HG02623 (cell line): Measurements from ENCODE around the gene ATF4.
"Not testable (repeated sequence)": the region's sequence is repeated elsewhere in the genome, so short reads cannot be mapped to it uniquely, and the experiment has no call there.

Experiments used
- ATAC-seq: cut with Tn5 transposase; IDR thresholded peaks from one replicate; pipeline ENCODE4 v1.9.1; 2021; ENCODE audit warnings: moderate library complexity; ENCODE audit not compliant: unreplicated experiment

ATF4 gene

DNA sequence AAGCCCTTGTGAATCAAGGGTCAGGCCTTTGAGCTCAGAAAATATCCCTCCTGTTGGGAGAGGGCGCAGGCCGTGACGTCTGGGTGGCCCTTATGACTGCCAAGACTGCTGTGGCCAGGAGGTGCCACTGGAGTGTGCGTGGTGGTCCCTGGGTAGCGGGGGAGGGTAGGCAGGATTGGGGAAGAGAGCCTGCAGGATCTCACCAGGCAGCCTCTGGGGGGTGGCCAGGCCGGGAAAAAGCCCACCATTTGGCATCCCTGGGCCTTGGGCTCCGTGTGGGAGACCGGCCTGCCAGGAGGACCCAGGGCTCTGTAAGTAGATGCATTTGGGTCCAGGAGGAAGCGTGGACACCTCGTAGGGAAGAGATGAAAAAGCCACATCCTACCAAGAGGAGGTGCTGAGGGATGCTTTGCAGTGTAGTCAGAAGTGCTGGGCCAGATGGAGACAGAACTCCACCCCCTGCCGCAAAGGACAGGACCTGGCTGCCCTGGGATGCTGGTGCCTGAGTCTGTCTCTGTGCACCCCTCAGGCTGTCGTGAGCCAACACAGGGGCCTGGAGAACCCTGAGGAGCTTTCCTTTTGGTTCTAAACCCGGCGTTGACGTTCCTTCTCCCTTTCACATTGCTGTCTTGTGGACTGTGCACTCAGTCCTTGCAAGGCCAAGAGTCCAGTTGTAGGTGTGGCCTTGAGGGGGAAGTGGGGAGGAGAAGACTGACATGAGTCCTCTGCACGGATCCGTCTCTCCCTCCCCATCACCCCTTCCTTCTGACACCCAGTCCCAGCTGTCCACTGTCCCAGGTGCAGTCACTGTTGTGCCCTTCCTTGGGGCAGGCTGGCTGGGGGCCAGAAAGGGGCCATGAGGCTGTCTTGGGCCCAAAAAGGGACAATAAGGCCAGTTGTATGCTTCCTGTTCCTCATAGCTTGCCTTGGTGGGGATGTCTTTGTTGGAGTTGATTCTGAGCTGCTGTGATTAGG is 31.0 kb upstream of the ATF4 start:
- ATAC-seq = no peak

DNA sequence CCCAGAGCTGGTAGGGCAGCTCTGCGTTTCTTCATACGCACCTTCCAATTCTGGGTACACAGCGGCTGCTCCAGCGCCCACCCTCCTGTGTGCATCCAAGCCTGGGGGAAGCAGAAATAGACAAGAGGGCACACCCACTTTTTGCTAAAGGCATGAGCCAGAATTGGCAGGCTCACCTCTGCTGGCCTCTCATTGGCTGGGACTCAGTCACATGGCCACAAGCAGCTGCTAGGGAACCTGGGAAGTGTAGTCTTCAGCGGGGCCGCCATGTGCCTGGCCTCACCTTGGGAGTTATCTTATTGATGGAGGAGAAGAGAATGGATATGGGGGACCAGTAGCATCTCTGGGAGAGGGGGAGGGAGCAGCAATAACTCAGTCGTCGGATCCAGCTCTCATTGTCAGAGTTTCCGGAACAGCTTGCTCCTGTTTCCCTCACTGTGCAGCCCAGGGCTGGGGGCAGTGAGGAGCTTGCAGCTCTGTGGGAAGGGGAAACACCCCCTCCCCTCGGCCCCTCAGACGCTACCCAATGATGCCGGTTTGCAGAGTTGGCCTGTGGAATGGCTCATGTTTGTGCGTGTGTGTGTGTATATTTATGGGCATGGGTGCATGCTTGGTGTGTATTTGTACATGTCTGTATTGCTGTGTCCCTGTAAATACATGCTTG is 30.1 kb upstream of the ATF4 start:
- ATAC-seq = peak; percentile 81

DNA sequence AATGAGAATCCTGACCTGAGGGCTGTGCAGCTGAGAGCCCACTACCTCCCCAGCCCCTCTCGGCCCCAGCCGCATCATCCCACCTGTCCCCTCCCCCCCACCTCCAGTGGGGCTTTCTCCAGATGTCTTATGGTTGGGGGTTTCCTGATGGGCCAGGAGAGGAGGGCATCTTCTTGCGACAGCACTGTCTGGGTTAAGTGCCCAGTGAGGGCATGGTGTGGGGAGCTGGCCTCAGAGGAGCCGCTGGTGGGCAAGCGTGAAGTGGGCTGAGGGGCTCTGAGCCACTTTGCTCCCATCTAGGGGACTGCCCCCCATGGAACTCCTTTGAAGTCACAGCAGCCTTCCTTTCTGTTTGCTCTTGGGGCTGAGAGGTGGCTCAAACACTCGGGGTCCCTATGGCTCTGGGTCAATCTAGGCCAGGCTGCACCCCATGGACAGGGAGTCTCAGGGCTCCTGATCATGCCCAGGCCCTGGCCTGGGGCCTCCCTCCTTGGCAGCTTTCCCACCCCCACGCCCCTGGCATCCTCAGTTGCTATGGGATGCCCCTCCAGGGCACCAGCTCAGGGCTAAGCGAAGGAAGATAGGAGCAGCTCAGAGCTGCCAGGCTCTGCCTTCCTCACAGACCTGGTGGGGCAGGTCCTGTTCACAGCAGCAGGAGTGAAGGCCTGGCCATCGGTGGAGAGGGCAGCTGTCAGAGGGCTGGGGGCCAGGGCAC is 29.2 kb upstream of the ATF4 start:
- ATAC-seq = no peak

DNA sequence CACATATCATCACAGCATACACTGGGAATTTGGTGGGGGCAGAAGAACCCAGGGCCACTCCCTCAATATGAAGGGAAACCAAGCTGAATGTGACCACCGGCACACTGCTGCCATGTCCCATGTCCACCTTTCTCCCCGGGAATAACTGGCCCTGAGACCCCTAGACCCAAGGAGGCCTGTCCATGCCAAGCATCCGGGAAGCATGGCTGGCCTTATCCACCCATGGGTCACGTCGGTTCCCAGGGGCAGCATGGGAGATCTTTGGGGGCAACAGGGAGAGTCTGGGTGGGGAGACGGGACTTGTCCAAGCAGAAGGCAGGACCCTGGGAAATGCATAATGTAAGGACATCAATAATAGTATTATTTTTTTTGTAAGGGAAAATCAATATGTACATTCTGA is 28.7 kb upstream of the ATF4 start:
- ATAC-seq = no peak

DNA sequence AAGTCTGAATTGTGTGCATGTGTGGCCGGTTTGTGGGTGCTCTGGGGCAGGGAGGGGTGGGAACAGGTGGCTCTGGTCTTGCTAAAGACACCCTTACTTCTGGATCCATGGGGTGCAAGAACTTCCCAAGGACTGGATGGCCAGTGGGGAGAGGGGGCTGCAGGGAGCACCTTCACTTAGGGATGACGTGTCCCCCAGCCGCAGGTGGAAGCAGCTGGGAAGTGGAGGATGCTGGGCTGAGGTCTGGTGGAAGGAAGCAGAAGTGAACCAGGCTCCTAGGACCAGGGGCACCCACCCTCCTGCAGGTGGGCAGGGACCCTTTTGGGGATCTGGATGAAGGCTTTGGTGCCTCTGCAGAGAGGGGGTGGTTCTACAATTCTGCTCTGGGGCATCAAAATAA is 28.2 kb upstream of the ATF4 start:
- no peak for ATAC-seq

DNA sequence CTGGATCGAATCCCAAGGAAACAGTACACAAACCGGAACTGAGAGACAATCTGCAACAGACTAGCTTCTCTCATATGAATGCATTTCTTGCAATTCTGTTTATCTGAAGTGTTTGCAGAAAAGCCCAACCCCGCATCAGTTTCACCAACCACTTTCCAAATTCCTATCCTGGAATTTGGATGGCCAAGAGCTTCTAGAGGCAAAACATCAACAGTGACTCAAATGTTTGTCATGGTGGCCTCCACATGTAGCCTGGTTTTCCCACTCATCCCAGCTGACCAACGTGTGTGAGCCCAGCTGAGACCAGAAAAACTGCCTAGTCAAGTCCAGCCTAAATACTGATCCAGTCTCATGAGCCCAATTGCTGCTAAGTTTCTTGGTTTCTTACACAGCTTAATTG is 26.6 kb upstream of the ATF4 start:
- ATAC-seq = no peak

DNA sequence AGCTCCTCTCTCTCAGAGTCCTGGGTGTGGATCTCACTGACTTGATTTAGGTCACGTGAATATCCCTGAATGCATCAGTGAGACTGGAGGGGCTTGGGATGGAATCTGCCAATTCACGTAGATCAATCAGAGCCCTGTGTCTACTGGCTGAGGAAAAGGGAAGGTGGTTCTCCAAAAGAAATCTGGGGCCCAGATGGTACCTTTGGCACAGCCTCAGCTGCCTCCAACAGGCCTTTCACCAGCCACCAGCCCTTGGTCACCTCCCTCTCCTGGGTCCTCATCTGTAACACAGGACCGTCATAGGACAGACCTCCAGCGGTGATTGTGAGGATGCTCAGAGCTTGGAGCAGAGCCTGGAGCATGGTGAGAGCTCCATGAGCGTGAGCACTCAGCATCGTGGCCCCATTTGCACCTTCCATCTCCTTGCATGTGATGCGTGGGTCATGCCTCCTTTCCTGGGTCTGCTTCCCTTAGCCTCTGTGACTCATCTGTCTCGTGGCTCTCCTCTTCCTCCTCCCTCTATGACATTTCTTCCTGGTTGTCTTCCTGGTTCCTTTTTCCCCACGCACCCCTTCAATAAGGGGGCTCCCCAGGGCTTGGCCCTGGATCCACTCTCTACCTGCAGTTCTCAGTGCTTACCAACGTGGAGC is 25.8 kb upstream of the ATF4 start:
- no peak for ATAC-seq

DNA sequence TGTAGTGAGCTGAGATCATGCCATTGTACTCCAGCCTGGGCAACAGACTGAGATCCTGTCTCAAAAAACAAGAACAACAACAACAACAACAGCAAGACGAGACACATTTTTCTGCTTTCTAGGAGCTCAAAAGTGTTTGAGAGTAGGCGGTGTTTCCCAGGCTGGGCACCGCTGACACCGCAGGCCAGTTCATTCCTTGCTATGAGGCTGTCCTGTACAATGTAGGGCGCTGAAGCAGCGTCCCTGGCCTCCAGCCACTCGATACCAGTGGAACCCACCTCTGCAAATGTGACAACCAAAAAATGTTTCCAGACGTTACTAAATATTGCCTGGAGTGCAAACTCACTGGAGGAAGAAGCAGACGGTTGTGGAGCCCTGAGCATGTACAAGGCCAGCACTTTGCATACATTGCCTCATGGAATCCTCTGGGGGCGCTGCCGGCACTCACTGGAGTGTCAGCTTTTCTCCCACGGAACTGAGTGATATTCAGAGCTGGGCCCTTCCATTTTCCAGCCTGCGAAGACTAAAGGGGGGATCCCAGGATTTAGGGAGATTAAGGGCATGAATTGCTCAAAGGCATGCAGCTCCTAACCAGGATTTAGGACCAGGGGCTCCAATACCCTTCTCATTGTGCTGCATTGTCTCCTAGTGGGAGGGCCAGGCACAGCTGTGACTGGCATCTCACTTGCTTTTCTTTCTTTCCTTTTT is 24.1 kb upstream of the ATF4 start:
- no peak for ATAC-seq

DNA sequence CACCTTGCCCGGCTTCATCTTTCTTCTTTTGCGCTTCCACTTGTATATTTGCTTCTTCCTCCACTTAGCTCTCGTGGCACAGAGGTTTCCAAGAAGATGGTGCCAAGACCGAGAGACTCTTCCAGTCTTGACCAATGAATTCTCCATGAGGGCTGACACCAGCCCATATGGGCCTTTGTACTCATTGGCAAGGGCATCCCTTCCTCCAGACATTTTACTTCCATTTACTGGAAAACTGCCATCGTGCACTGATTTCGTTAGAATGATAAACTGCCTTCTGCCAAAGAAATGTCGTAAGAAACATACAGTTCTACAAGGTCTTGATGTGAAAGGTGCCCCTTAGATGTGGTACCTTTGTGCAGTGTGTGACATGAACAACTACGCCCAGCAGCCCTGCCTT is 22.9 kb upstream of the ATF4 start:
- ATAC-seq = no peak

DNA sequence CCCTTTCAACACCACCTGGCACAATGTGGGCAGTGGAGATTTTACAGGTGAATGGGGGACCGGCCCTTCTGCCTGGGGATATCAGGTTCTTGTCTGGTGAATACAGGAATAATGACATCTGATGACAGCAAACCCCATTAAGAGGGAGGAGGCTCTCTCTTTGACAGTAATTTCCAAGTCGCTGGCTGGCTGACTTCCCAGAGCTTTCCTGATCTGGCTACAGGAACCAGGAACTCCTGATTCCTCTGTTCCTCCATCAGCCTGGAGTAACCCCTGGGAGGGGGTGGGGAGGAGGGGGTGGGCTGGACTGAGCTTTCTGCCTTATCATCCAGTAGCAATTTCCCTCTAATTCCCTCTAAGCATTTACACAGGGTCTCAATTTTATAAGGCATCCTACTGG is 22.0 kb upstream of the ATF4 start:
- ATAC-seq = no peak

DNA sequence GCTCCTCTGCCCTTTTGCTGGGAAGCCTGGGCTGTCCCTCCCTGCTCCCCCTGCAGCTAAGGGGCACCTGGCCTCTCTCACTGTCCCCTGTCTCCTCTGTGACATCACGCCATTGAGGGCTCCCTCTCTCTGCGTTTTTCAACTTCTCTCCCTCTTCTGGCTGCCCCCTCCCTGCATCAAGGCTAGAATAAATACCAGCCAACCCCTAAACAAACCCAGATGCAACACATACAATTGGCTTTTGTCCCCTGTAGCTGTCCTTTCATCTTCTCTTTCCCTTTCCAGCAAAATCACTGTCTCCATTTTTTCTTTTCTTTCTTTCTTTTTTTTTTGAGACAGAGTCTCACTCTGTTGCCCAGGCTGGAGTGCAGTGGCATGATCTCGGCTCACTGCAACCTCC is 21.6 kb upstream of the ATF4 start:
- no peak for ATAC-seq

DNA sequence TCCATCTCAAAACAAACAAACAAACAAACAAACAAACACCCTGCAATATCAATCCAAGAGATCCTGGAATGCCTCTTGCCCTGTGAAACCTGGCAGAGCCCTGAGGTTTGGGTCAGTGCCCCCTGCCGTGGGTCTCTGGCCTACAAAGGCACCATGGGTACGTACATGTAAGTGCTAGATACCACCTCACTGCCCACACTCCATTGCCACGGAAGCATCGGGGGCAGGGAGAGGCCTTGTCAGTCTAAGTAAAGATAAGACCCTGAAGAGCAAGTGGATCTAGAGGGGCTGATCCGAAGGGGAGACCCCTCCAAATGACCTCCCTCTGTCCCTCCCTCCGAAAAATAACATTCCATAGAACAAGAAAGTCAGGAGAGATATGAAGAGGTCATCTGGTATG is 20.3 kb upstream of the ATF4 start:
- no peak for ATAC-seq

DNA sequence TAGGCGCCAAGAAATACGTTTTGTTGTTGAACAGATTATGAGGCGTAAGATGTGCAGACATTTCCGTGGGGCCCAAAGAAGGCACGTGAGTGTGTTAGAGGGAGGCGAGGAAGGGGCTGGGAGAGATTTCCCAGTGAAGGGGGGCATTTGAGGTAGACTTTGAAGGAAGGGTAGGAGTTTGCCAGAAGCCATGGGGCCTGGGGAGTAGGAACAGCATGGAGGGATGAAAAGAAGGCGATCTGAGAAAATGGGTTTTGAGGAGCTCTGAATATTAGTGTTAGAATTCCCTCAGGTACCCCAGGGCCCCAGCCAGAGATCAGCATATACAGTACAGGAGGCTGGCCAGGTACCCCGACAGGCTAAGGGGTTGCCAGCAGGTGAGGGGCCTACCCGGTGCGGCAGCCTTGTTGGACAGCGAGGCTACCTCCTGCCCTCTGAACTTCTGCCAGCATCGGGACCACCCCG is 18.7 kb upstream of the ATF4 start:
- no peak for ATAC-seq

DNA sequence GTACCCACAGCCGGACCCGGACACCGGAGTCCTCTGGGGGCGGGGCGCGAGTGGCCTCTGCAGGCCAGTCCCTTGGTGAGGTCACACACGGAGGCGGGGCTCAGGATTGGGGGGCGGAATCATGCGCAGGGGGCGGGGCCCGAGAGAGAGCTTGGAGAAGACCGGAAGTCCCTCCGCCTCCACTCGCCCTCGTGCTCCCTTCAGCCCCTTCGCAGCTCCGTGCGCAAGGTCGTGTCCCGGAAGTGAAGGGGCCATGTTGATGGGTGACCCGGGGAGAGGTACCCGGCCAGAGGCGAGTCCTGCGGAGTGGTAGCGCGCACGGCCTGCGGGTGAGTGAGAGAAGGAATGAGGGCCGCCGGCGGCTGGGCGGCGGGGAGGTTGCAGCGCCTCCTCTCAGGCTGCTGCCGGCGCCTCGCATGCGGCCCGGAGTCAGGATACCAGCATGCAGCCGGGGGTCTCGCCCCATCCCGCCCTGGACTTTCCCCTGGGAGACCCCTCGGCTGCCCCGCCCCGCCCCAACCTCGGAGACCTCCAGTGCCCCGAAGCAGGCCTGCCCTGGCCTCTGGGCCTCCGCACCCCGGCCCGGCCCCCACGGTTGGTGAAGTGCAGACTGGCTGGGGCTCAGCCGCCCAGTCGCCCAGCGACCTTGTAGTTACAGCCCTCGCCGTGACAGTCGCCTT is 18.1 kb upstream of the ATF4 start, which contains the start of gene MIEF1:
TSS of gene MIEF1 (plus strand) at position 182 of the 680 bp plus-strand sequence. CDS start 9,005 bp downstream, outside the sequence.
- peak; percentile 83 for ATAC-seq

DNA sequence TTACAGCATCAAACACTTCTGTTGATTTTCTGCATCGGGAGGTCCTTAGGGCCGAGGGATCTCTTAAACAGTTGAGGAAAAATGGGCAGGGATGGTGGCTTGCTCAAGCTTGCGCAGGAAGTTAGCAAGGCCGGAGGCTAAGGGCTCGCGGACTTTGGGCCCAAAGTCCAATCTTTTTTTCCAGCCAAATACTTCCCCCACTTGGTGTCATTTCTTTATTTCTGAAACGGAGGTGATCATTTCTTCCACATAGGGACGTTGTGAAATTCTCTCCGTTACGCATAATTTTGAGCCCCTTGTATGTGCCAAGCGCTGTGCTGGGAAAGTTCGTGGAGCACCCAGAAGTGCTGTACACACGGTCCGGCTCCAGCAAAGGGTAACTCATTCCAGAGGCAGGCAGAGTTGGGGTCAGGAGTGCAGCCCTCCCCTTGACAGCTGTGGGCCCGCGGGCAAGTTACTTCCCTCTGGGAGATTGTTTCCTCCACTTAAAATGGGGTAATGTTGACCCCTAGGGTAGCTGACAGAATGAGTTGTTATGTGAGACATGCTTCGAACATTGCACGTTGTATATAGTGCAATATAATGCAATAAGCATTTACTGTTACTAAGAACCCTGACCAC is 17.5 kb upstream of the ATF4 start:
- no peak for ATAC-seq

DNA sequence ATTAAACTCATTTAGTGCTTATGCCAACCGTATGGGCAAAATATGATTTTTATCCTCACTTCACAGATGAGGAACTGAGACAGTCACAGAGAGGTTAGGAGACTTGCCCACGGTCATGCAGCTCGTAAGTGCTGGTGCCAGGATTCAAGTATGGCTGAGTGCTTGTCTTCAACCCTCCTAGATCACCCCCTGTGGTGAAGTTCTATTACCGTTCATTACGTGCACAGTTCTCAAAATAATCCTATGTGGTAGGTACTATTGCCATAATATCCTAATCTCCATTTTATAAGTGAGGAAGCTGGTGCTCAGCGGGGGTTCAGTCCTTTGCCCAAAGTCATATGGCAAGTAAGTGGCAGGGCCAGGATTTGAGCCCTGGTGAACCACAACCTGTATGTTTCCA is 16.7 kb upstream of the ATF4 start:
- no peak for ATAC-seq

DNA sequence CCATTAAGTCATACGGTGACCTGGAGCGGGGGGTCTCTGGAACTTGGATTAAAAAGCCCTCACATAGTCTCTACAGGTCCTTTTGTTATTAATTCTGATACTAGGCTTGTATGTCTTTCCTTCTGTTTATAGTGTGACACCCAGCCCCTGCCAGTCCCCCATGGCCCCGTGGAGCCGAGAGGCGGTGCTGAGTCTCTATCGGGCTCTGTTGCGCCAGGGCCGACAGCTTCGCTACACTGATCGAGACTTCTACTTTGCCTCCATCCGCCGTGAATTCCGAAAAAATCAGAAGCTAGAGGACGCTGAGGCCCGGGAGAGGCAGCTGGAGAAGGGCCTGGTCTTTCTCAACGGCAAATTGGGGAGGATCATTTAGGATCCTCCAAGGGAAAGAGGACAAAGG is 16.3 kb upstream of the ATF4 start:
- ATAC-seq = no peak

DNA sequence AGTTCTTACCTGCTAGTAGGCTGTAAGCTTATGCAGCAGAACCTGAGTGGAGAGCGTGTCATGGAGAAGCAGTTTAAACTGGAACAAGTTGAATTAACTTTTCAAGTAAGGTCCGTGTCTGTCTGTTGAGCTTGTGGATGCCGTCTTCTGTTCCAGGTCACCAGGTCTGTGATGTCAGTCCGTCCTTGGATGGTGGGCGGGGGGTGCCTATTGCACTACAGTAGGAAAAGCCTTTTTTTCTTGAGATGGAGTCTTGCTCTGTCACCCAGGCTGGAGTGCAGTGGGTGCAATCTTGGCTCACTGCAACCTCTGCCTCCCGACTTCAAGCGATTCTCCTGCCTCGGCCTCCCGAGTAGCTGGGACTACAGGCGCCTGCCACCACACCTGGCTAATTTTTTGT is 13.3 kb upstream of the ATF4 start:
- not testable (repeated sequence) for ATAC-seq

DNA sequence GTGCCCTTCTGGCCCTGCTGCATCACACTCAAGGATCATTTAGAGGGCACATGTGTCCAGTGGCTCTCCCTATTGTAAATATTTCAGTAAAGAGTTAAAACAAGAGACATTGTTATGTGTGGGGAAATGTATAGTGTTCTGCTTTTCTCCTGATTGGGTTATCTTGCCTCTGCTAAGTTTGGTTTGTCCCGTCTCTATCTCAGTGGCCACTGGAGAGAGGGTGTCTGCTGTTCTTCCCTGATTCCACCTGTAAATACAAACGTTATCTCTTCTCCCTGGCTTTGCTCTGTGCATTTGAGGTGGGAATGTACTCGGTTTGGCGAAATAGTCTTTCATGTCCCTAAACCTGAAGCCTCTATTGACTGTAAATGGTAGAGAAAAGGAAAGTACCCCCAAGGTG is 12.0 kb upstream of the ATF4 start:
- no peak for ATAC-seq
